HG03571 (cell line): ENCODE data around the gene ABCC2.
"Not testable (repeated sequence)": the region's sequence is repeated elsewhere in the genome, so short reads cannot be mapped to it uniquely, and the experiment has no call there.

ENCODE experiments used
- ATAC-seq: cut with Tn5 transposase; IDR thresholded peaks from one replicate; pipeline ENCODE4 v1.9.1; 2021; ENCODE audit not compliant: unreplicated experiment

ABCC2 gene

GRCh38 chr10:99851825-99852224 is 69.4 kb downstream of the ABCC2 start:
- ATAC-seq: no peak

- no peak for ATAC-seq
These were observed 70.2 kb downstream of the ABCC2 start for GRCh38 chr10:99852481-99853213.

GRCh38 chr10:99853655-99854054 is 71.2 kb downstream of the ABCC2 start:
- no peak for ATAC-seq

GRCh38 chr10:99854860-99855259 is 72.4 kb downstream of the ABCC2 start:
- no peak for ATAC-seq

GRCh38 chr10:99855479-99856071 is 73.1 kb downstream of the ABCC2 start:
- ATAC-seq: no peak

GRCh38 chr10:99858849-99859248 is 76.4 kb downstream of the ABCC2 start:
- ATAC-seq: no peak

GRCh38 chr10:99859585-99859984 is 77.1 kb downstream of the ABCC2 start:
- ATAC-seq: no peak

GRCh38 chr10:99860466-99860865 is 78.0 kb downstream of the ABCC2 start:
- ATAC-seq: no peak

- ATAC-seq: not testable (repeated sequence)
These were observed 81.2 kb downstream of the ABCC2 start for GRCh38 chr10:99863535-99864240.

- not testable (repeated sequence) for ATAC-seq
These were observed 84.8 kb downstream of the ABCC2 start for GRCh38 chr10:99867250-99867649.

GRCh38 chr10:99869581-99870122 is 87.2 kb downstream of the ABCC2 start:
- no peak for ATAC-seq

- ATAC-seq: no peak
These were observed 87.8 kb downstream of the ABCC2 start for GRCh38 chr10:99870123-99870730.

- ATAC-seq: no peak
These were observed 90.1 kb downstream of the ABCC2 start for GRCh38 chr10:99872367-99873162.

- ATAC-seq: no peak
These were observed 91.4 kb downstream of the ABCC2 start for GRCh38 chr10:99873846-99874245.

GRCh38 chr10:99874341-99875085 is 92.1 kb downstream of the ABCC2 start:
- no peak for ATAC-seq

GRCh38 chr10:99875473-99875872 is 93.0 kb downstream of the ABCC2 start:
- ATAC-seq: no peak

- ATAC-seq: no peak
These were observed 97.8 kb downstream of the ABCC2 start for GRCh38 chr10:99880080-99880835.

- no peak for ATAC-seq
These were observed 98.9 kb downstream of the ABCC2 start for GRCh38 chr10:99881371-99881770.

- ATAC-seq: no peak
These were observed 101.1 kb downstream of the ABCC2 start for GRCh38 chr10:99883523-99883922.
